Right lung (tissue), 5 donors: ENCODE data around the gene CCNK. TPM values are rescaled to one million over a fixed set of nuclear protein-coding genes. Genes with fewer than 3 reads are reported as not detected.

Source experiments
- DNase-seq, 2 donors: peaks; one replicate each; pipeline ENCODE4 v3.0.0-alpha.2; 2013
- polyA plus RNA-seq, 5 donors: library from polyadenylated mRNA; unstranded; fragments of 120-200 nt; gene quantifications; one replicate each; pipeline versions ENCODE4 v1.2.1 to v1.2.3, GENCODE V29; 2013; ENCODE audit warnings: inconsistent platforms in 1 of 5, low replicate concordance in 1 of 5; ENCODE audit not compliant: insufficient read length in 5 of 5, insufficient read depth in 1 of 5

The CCNK gene
- polyA plus RNA-seq, 5 donors = 38.0 to 48.6 (median 43.6) TPM

DNA sequence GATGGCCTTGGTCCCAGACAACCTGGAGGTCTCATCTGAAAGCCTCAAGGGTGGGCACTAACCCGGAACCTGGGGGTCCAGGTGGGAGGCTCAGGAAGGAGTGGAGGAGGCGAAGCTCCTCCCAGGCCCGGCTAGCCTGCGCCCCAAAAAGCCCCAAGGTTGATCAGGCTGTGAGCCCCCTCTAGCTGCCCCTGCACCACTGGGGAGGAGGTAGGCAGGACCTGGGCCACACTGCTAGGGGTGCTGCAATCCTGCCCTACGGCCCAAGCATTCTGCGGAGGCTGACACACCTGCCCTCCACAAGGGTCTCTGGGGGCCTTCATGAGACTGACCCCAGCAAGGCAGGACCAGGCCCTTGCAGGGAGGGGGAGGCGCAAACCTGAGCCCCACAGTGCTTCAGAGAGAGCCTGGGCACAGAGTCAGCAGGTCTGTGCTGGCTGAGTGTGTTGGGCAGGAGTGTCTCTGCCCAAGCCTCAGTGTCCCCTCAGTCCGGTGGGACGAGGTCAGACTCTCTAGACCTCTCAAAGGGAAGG, 70.9 kb downstream of the CCNK start:
- no peak for DNase-seq

DNA sequence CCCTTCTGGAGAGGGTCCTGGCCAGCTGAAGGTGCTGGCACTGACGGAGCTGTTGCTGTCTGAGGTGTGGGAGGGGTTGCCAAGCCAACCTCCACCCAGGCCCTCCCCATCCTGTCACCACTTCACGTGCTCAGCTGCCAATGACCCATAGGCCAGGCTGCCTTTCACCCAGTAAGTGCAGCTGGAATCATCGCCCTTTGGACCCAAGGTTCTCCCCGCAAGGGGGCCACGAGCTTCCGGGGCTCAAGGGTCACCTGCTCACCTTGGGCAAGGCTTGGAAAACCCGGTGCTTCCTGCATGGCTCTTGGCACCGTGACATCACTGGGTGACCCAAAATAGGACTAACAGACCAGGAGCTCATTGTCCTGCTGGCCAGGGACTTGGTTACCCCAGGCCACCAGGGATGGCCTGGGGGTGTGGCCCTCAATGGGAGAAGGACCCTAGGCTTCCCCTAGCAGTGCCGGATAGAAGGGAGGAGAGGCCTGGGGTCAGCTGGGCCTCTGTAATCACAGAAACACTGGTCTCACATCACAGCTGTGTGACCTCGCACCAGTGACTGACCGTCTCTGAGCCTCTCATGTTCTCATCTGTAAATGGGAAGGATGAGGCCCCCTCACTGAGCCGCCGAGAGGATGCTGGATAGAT, 71.5 kb downstream of the CCNK start:
- no peak for DNase-seq

DNA sequence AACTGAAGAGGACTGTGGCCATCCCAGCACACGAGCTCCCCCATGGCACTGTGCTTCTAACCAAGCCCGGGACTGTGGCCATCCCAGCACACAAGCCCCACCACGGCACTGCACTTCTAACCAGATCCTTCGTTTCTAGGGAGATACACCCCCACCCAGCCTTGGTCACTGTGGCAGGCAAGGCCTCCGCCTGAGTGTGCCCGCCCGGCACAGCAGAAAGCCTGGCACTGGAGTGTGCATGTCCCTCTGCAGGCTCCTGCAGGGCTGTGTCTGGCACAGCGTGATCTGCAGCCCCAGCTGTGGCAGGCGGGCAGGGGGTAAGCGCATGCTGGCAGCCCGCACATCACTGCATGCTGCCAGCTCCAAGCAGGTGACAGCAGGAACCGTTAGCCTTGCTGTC, 73.0 kb downstream of the CCNK start:
- no peak for DNase-seq

DNA sequence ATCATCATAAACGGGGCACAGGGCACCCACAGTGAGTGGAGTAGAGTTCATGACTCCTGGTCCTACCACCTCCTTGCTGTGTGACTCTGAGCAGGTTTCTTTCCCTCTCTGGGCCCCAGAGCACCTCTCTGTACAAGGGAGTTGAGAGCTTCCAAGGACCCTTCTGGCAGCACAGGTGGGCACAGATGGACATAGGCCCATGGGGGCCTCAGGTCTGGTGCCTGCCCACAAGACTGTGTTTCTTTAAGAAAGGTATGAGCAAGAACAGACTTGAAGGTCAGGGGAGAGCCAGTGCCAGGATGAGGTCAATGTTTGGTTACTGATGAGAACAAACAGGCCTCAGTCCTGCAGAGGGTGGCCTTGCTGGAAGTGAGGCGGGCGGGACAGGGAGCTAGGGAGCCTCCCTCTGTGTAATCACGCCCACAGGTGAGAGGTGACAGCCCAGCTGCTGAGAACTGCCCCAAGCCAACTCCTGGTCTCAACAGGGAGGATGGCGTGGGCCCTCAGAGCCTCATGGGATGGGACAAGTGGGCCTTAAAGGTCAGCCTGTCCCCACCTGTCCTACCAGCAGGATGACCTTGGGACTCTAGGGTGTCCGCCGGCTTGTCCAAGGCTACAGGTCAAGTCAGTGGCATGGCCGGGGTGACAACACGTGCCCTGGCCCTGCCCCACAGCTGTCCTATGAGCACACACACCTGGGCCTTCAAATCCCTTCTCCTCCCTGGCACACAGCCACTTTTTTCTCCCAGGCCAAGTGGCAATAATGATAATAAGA, 73.7 kb downstream of the CCNK start:
- DNase-seq = no peak

DNA sequence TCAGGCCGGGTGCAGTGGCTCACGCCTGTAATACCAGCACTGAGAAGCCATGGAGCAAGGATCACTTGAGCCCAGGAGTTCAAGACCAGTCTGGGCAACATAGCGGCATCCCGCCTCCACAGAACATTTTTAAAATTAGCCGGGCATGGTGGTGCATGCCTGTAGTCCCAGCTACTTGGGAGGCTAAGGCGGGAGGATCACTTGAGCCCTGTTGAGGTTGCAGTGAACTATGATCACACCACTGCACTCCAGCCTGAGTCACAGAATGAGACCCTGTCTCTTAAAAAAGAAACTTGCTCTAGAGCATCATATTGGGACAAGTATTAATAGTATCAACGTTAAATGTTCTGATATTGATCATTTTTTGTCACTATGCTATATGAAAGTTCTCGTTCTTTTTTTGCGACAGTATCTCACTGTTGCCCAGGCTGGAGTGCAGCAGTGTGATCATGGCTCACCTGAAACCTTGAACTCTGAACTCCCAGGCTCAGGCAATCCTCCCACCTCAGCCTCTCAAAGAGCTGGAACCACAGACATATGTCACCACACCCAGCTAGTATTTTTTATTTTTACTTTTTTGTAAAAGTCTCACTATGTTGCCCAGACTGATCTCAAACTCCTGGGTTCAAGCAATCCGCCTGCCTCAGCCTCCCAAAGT, 75.1 kb downstream of the CCNK start:
- no peak for DNase-seq

DNA sequence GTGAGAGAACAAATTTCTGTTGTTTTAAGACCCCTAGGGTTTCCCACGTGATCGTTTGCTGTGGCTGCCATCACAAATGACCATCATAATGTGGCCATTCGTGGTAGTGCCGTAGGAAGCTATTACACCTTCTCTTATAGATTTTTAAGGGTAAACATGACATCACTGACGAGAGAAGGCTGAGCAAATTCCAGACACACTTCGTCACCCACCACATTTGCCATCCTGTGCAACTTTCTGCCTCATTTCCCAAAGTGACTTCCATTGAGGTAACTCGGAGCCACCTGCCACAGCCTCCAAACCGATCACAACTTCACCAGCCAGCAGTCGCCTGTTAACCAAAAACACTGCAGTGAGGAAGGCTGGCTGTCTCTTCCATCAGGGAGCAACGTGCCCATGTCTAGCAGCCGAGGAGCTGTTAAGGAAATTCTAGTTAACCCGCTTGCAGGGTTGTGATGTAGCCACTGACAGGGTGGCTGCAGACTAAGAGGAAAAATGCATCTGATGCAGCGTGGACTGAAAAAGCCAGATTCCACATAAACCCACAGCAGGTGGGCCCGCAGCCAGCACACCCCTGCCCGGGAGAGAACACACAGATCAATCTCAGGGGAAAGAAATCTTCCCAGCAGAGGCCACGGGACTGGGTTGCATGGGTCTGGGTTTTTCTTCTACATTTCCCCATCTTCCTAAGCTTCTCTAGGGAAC, 78.2 kb downstream of the CCNK start:
- no peak for DNase-seq

DNA sequence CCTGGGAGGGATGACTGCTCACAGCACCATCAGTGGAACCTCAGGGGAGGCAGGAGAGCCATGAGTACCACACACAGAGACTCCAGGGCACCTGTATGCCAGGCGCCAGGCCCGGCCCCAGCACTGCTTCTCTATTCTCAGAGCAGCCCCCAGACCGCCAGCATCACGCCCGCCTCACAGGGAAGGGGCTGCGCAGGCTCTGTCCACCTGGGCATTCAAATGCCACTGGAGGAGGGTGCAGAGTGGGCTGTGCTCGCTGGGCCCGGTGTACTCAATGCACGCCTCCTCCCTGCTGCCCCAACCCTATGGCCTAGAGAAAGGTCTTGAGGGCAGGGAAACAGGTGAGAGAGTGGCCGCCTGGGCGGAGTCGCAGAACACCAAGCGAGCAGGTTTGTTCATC, 79.2 kb downstream of the CCNK start:
- DNase-seq = no peak

DNA sequence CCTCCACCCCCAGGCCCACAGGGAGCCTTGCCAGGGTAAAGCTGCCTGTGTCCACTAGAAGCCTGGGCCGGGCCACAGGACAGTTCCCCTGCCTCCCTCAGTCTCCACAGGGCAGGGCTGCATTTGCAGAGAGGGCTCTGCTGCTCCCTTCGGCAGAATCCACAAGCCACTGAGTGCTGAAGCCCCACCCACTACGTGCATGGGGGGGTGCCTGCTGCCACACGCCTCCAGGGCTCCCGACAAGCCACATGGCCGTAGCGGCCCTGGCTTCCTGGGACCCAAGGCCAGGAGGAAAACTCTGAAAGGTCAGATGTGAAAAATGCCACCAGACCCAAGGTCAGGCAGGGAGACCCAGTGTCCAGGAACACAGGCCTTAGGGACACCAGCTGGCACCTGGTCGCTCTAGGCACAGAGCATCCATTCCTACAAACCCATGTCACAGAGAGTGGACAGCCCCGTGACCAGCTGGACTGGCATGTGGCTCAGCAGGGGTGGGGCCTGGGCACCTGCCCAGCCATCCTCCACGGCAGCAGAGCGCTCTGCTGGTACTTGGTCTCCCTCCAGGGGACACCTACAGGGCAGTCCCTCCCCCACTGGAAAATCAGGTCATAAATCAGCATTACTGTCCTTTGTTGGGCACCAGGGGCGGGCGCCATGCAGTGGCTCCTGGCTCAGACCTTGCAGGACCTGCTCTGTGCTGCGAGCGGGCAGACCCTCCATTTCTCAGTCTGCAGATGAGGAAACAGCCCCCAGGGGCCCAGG, 79.9 kb downstream of the CCNK start:
- no peak for DNase-seq

DNA sequence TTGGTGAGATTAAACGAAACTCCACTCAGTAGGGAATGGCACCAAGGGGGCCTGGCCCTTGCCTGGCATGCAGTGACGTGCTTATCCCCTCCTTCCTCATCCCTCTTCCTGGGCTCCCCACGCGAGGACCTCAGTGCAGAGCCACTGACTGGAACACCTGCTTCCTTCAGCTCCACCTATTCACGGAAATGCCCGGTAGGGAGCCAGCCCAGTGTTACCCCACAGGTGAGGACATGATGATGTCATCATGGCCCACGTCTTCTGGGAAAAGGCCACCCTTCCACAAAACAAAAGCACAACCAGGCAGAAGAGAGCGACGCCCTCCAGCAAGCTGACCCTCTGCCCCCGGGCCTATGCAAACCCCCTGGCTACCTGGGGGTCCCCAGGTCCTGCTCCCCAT, 80.7 kb downstream of the CCNK start:
- no peak for DNase-seq

Other genes starting within 250 kb of the CCNK start
- gene BCL11B, start 209.2 kb upstream of the CCNK start, polyA plus RNA-seq = 1 to 10 TPM; 2.6 to 3.4 (median 3.1) TPM
- gene SETD3, start 550 bp upstream of the CCNK start, polyA plus RNA-seq = 10 to 100 TPM; 39.0 to 43.4 (median 40.7) TPM
- gene CCDC85C, start 122.8 kb downstream of the CCNK start, polyA plus RNA-seq = 10 to 100 TPM in 3 of 5 donors, 1 to 10 TPM in 2; 6.4 to 17.5 (median 11.1) TPM
- 1 to 10 TPM; 1.9 to 3.3 (median 2.1) TPM for gene HHIPL1, start 163.7 kb downstream of the CCNK start, polyA plus RNA-seq
- 1 to 10 TPM; 3.9 to 6.3 (median 6.1) TPM for gene CYP46A1, start 202.9 kb downstream of the CCNK start, polyA plus RNA-seq